IMR-90 (cell line): ENCODE results near the gene UCP1. TPM values are rescaled to one million over a fixed set of nuclear protein-coding genes. Genes with fewer than 3 reads are reported as not detected.
A peak's percentile ranks its signal among the peaks of the same experiment; 100 is the strongest.

Experiments used
- CHD1 ChIP-seq: IDR thresholded peaks from 2 replicates; pipeline ENCODE4 v1.6.1; 2012; ENCODE audit warnings: low read depth, low read length, improper control_type of control experiment
- CTCF ChIP-seq: conservative IDR thresholded peaks from 2 replicates; pipeline ENCODE4 v1.5.1; 2012; ENCODE audit warnings: mild to moderate bottlenecking, low read depth, low read length, improper control_type of control experiment
- FOS ChIP-seq: fragments of 150-350 bp; IDR thresholded peaks from 2 replicates; pipeline ENCODE4 v1.6.1; 2016; ENCODE audit warnings: low read depth, low read length
- MAFK ChIP-seq: IDR thresholded peaks from 2 replicates; pipeline ENCODE4 v1.6.1; 2012; ENCODE audit warnings: low read depth, low read length, improper control_type of control experiment
- MAZ ChIP-seq: IDR thresholded peaks from 2 replicates; pipeline ENCODE4 v1.6.1; 2012; ENCODE audit warnings: low read depth, mild to moderate bottlenecking, low read length, improper control_type of control experiment, moderate library complexity, borderline replicate concordance
- MXI1 ChIP-seq: IDR thresholded peaks from 2 replicates; pipeline ENCODE4 v1.6.1; 2012; ENCODE audit warnings: low read depth, mild to moderate bottlenecking, low read length, moderate library complexity, borderline replicate concordance
- polyA plus RNA-seq, 3 experiments: library from polyadenylated mRNA; depleted of rRNA; stranded (reverse); fragments of >200 nt; gene quantifications; 2 replicates each; pipeline ENCODE4 v1.2.3, GENCODE V29; 2012; ENCODE audit warnings: low replicate concordance in 1 of 3
- total RNA-seq: library from RNA; depleted of rRNA; stranded (reverse); fragments of >200 nt; gene quantifications from 2 replicates; pipeline ENCODE4 v1.2.3, GENCODE V29; 2012

UCP1 gene
- total and polyA plus RNA-seq, 2 of the 4 experiments (the other 2 are of a cell fraction), result not detected

GRCh38 chr4:140609548-140610425 lies 41.0 kb upstream of the UCP1 start (continued):
- TF ChIP-seq CTCF (peak; percentile 67), CHD1 (no peak), MAZ (no peak), FOS (no peak), MXI1 (no peak), MAFK (no peak)
